Mesothelial cell of epicardium (in vitro differentiated cells): ENCODE results near the gene EP400. TPM values are rescaled to one million over a fixed set of nuclear protein-coding genes. Genes with fewer than 3 reads are reported as not detected.

Experiments
- DNase-seq, 2 experiments: peaks; one replicate each; pipeline ENCODE4 v3.0.0; 2021; ENCODE audit warnings: low spot score in 2 of 2; ENCODE audit not compliant: unreplicated experiment in 2 of 2
- H3K27ac Mint-ChIP-seq: 2 replicates; pipeline ENCODE4 v1.8.0; 2021; ENCODE audit warnings: mixed read lengths
- H3K27me3 Mint-ChIP-seq: 2 replicates; pipeline ENCODE4 v1.8.0; 2021; ENCODE audit warnings: low read depth, mixed read lengths
- H3K36me3 Mint-ChIP-seq: 2 replicates; pipeline ENCODE4 v1.8.0; 2021; ENCODE audit warnings: mixed read lengths
- H3K4me1 Mint-ChIP-seq: 2 replicates; pipeline ENCODE4 v1.8.0; 2021; ENCODE audit warnings: mixed read lengths
- H3K4me3 Mint-ChIP-seq: 2 replicates; pipeline ENCODE4 v1.8.0; 2021; ENCODE audit warnings: mild to moderate bottlenecking, moderate library complexity, mixed read lengths
- H3K9me3 Mint-ChIP-seq: 2 replicates; pipeline ENCODE4 v1.8.0; 2021; ENCODE audit warnings: mixed read lengths
- total RNA-seq: library from RNA; stranded (reverse); gene quantifications from 3 replicates; pipeline ENCODE4 v1.2.1, GENCODE V29; 2021
- TF ChIP-seq, protein P1 (sequence below): fragments of 200-600 bp; sonication (generic); IDR thresholded peaks from one replicate; pipeline ENCODE4 v1.5.0; 2021; ENCODE audit warnings: antibody characterized with exemption; ENCODE audit not compliant: unreplicated experiment

The EP400 gene
- total RNA-seq, 1 donor from 2014 or later = 77.9 TPM

GRCh38 chr12:131915823-131916222 lies 33.9 kb upstream of the EP400 start:
- peaks cover 3% of the 10 kb centered on the region for H3K36me3 Mint-ChIP-seq
- H3K9me3 Mint-ChIP-seq = no peaks in the 10 kb centered on the region
- TF ChIP-seq, protein P1, sequence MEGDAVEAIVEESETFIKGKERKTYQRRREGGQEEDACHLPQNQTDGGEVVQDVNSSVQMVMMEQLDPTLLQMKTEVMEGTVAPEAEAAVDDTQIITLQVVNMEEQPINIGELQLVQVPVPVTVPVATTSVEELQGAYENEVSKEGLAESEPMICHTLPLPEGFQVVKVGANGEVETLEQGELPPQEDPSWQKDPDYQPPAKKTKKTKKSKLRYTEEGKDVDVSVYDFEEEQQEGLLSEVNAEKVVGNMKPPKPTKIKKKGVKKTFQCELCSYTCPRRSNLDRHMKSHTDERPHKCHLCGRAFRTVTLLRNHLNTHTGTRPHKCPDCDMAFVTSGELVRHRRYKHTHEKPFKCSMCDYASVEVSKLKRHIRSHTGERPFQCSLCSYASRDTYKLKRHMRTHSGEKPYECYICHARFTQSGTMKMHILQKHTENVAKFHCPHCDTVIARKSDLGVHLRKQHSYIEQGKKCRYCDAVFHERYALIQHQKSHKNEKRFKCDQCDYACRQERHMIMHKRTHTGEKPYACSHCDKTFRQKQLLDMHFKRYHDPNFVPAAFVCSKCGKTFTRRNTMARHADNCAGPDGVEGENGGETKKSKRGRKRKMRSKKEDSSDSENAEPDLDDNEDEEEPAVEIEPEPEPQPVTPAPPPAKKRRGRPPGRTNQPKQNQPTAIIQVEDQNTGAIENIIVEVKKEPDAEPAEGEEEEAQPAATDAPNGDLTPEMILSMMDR = no peak
- DNase-seq = no peak
- no peaks in the 10 kb centered on the region for H3K27me3 Mint-ChIP-seq
- H3K4me3 Mint-ChIP-seq = no peak overlapping the region
- H3K4me1 Mint-ChIP-seq = no peaks in the 10 kb centered on the region
- H3K27ac Mint-ChIP-seq = no peak overlapping the region

GRCh38 chr12:131916306-131917138 lies 33.2 kb upstream of the EP400 start:
- TF ChIP-seq, protein P1 = no peak
- no peak for DNase-seq
- Mint-ChIP-seq H3K36me3 (peaks cover 3% of the 10 kb centered on the region), H3K4me1 (no peaks in the 10 kb centered on the region), H3K9me3 (no peaks in the 10 kb centered on the region), H3K27ac (no peak overlapping the region), H3K4me3 (no peak overlapping the region), H3K27me3 (no peaks in the 10 kb centered on the region)

DNA sequence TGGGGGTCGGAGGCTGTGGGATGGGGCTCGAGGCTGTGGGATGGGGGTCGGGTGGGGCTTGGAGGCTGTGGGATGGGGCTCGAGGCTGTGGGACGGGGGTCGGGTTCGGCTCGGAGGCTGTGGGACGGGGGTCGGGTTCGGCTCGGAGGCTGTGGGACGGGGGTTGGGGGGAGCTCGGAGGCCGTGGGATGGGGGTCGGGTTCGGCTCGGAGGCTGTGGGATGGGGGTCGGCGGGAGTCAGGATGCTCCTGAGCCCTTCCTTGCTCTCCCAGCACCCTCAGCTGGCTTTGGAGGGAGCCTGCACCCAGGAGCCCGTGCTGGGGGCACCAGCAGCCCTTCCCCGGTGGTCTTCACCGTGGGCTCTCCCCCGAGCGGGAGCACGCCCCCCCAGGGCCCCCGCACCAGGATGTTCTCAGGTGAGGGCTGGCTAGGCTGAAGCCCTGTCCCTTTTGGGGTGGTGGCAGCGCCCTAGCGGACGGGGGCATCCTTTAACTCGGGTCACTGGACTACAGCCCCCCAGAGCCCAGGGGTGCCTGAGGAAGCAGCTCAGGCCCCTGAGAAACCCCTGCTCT lies 32.5 kb upstream of the EP400 start:
- DNase-seq = peak; percentile 59 to 71
- H3K4me1 Mint-ChIP-seq = no peaks in the 10 kb centered on the region
- TF ChIP-seq, protein P1 = no peak
- H3K27ac Mint-ChIP-seq = no peak overlapping the region
- no peaks in the 10 kb centered on the region for H3K27me3 Mint-ChIP-seq
- H3K4me3 Mint-ChIP-seq = no peak overlapping the region
- no peaks in the 10 kb centered on the region for H3K9me3 Mint-ChIP-seq
- H3K36me3 Mint-ChIP-seq = peaks cover 3% of the 10 kb centered on the region

GRCh38 chr12:131917711-131918306 lies 31.9 kb upstream of the EP400 start:
- Mint-ChIP-seq H3K9me3 (no peaks in the 10 kb centered on the region), H3K4me1 (no peaks in the 10 kb centered on the region), H3K27ac (no peak overlapping the region), H3K36me3 (peaks cover 7% of the 10 kb centered on the region), H3K4me3 (no peak overlapping the region), H3K27me3 (no peaks in the 10 kb centered on the region)
- TF ChIP-seq, protein P1 = no peak
- no peak for DNase-seq

GRCh38 chr12:131918311-131919050 lies 31.3 kb upstream of the EP400 start:
- Mint-ChIP-seq H3K27ac (no peak overlapping the region), H3K9me3 (no peaks in the 10 kb centered on the region), H3K4me3 (no peak overlapping the region), H3K27me3 (no peaks in the 10 kb centered on the region), H3K36me3 (peaks cover 7% of the 10 kb centered on the region), H3K4me1 (no peaks in the 10 kb centered on the region)
- TF ChIP-seq, protein P1 = no peak
- DNase-seq = no peak
